HG02852 (cell line): Measurements from ENCODE around the gene SLC25A6.
"Not testable (repeated sequence)": the region's sequence is repeated elsewhere in the genome, so short reads cannot be mapped to it uniquely, and the experiment has no call there.

Experiments
- ATAC-seq: cut with Tn5 transposase; IDR thresholded peaks from one replicate; pipeline ENCODE4 v1.9.1; 2021; ENCODE audit warnings: mild to moderate bottlenecking, moderate library complexity; ENCODE audit not compliant: unreplicated experiment

Gene SLC25A6

DNA sequence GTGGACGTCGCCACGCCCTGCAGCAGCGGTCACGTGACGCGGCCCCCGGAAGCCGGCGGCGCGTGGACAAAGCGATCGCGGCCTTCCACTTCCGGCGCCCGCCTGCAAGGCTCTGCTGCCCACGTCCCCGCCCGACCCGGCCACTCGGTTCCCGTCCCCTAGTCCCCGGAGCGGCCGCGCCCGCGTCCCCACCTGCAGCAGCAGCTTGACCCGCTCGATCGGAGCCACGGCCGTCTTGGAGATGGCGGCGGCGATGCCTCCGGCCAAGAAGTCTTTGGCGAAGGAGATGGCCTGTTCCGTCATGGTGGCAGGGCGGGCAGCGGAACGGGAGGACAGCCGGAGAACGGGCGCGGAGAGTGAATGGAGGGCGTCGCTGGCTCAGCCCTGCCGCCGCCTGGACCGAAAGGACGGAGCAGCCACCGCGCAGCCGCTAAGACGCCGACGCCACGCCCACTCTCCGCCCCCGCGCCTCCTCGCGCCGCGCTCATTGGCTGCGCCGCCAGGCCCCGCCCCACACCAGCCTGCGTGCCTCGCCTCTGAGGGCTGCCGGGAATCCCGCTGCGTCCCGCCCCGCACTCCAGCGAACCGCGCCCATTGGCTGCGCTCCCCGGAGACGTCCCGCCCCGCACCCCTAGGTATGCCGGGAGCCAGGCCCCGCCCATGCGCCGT, at the start of gene SLC25A6:
TSS of gene SLC25A6 (minus strand) at position 407 of the 669 bp plus-strand sequence. CDS start at position 303, 104 bp downstream.
- ATAC-seq: peak; percentile 92

DNA sequence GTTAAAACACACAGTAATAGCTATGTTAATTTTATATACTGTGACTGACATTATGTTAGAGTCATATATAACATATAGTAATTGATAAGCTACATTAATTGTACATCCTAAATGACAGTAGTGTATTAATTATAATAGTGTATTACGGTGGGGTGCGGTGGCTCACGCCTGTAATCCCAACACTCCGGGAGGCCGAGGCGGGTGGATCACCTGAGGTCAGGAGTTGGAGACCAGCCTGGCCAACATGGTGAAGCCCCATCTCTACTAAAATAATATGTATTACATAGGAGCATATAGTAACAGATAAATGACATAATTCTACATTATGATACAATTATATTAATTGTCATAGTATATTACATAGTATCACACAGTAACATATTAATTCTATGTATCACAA, 48.6 kb upstream of the SLC25A6 start:
- ATAC-seq: no peak

DNA sequence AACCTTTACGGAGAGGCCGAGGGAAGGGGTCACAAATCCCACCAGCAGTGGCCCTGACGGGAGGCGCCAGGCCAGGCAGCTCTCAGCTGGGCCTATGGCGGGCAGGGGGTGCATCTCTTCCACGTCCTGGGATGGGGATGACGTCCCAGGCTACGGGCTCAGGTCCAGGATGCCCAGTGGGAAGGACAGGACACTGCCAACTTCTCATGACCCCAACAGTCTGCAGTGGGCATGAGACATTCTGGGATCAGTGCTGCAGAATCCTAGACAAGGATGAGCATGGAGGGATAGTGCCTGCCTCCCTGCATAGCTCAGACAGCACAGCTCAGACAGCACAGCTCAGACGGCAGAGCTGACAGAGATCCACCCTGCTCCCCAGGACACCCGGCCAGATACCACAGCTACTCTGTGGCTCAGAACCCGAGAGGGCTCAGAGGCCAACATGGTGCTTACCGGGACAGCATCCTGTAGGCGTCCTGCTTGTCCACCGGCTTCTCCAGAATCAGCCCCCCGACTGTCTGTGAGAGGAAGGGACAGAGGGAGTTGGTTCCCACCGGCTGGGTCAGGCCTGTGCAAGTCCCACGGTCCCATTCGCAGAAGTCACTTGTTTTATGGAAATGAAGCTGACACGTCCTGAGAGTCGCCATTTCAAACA, 43.5 kb upstream of the SLC25A6 start:
- no peak for ATAC-seq

DNA sequence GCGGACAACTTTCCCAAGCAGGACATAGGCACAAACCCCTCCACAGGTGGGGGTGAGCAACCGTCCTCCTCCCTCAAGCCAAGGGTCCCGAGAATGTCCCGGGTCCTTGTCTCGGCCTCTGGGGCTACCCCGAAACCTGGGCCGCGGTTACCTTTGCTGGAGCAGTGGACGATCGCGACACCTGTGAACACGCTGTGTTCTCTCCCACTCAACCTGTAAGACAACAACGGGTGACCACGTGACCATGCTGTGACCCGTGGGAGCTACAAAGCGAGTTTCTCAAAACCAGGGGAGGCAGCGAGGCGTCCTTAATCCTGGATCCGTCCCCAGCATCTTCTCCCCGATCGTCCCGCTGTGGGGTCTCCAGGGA, 42.9 kb upstream of the SLC25A6 start:
- no peak for ATAC-seq

DNA sequence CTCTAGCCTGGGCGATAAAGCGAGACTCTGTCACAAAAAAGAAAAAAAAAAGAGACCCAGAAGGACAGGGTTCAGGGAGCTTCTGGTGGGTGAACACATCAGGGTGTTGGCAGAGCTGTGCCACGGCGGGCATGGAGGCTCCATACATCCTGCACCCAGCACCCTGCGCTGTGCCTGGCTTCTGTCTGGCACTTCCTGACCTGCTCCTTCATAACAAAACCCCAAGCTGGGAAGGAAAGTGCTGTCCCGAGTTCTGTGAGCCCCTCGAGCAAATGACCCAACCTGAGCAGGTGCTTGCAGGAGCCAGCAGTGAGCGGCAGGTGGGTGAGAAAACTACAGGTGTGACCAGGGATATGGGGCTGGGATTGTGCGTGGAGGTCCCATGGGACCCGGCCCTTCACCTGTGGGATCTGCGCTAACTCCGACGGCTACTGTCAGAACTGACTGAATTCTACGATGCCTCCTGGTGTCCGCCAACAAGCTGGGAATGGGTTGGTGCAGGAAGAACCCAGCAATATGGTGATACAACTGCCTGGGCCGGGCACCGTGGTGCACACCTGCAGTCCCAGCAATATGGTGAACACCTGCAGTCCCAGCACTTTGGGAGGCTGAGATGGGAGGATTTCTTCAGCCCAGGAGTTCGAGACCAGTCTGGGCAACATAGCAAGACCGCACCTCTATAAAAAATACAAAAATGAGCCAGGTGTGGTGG, 41.9 kb upstream of the SLC25A6 start:
- ATAC-seq: no peak

DNA sequence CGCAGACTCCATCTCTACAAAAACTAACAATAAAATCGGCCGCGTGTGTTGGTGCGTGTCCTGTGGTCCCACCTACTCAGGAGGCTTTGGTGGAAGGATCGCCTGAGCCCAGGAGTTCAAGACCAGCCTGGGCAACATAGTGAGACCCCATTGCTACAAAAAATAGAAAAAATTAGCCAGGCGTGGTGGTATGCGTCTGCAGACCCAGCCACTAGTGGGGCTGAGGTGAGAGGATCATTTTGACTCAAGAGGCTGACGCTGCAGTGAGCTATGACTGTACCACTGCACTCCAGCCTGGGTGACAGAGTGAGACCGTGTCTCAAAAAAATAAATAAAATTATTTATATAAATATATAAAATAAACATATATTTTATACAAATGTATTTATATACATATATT, 38.5 kb upstream of the SLC25A6 start:
- ATAC-seq: no peak

DNA sequence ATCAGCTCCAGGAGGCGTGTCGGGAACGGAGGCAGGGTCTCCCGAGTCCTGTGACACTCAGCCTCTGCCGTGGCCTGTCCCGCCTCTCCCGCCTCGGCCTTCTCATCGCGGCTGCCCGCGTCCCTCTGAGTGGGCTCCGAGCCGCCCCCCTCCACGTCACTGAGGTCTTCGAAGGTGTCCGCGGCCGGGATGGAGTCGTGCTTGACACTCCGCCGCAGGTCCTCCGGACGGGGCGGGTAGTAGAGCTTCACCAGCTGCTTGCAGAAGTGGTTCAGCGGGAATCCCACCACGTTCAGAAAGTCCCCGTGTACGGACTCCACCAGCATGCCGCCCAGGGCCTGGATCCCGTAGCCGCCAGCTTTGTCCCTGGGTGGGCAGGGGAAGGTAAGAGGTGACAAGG, 35.8 kb upstream of the SLC25A6 start:
- ATAC-seq: no peak

DNA sequence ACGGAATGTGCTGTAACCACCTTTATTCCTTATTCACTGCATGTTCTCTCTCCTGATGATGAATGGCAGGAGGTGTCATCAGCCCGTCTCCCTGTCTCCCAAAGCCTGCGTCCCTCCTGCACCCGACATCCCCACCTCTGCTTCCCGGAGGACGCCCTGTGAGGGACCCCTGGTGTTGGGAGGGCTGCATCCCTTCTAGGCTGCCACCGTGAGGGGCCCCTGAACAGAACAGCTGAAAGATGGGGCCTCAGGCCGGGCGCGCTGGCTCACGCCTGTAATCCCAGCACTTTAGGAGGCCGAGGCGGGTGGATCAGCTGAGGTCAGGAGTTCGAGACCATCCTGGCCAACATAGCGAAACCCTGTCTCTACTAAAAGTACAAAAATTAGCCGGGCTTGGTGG, 34.4 kb upstream of the SLC25A6 start:
- not testable (repeated sequence) for ATAC-seq

DNA sequence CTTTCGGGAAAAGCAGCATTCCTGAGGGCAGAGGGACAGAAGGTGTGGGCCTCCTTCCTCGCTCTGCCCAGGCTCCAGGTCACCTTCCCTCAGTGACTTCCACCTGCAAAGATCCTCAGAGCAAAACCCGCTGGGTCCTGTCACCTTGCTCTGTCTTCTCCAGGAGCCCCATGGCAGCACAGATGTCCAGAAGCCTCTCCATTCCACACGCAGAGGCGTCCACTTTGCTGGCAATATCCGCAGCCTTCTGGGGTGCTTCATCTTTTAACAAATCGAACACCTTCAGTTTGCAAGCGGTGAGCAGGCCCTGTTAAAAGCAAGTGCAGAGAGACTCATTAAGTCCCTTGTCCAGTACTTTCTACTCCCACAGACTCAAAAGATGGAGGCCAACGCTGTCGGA, 33.5 kb upstream of the SLC25A6 start:
- no peak for ATAC-seq

DNA sequence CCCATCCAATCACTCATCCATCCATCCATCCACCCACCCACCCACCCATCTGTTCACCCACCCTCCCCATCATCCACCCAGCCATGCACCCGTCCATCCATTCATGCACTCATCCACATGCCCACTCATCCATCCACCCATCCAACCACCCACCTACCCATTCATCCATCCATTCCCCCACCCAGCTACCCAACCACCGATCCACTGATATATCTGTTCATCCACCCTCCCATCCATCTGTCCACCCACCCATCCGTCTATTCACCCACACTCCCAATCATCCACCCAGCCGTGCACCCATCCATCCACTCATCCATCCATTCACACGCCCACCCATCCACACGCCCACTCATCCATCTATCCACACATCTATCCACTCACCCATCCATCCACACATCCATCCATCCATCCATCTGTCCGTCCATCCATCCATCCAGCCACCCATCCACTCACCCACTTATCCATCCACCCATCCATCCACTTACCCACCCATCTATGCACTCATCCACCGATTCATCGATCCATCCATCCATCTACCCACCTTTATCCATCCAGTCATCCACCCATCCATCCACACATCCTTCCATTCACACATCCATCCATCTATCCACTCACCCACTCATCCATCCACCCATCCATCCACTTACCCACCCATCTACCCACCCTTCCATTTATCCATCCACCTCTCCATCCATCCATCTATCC, 32.4 kb upstream of the SLC25A6 start:
- ATAC-seq: no peak

DNA sequence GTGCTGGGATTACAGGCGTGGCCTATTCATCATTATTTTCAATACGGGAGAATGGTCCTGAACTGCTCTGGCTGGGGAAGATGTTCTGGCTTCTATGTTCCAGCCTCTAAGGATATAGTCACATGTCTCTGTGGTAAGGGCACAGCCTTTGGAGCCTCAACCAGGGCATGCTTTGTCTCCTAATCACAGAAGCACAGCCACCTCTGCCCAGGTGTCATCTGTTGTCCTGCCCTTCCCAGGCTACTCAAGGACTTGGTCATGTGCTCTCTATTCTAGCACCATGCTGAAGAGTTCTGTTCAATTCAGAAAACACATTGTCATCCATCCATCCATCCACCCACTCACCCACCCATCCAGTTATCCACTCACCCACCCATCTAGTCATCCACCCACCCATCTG, 31.3 kb upstream of the SLC25A6 start:
- ATAC-seq: no peak

DNA sequence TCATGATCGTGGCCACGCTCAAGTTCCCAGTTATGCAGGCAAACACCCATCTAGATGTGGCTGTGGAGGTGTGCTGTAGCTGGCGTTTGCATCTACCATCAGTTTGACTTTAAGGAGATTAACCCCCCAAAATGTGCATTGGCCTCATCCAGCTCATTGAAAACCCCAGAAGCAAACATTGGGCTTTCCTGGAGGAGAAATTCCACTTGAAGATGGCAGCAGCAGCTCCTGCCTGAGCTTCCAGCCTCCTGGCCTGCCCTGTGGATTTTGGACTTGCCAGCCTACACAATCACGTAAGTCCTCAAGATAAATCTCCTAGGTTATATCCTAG, 30.2 kb upstream of the SLC25A6 start:
- ATAC-seq: no peak

DNA sequence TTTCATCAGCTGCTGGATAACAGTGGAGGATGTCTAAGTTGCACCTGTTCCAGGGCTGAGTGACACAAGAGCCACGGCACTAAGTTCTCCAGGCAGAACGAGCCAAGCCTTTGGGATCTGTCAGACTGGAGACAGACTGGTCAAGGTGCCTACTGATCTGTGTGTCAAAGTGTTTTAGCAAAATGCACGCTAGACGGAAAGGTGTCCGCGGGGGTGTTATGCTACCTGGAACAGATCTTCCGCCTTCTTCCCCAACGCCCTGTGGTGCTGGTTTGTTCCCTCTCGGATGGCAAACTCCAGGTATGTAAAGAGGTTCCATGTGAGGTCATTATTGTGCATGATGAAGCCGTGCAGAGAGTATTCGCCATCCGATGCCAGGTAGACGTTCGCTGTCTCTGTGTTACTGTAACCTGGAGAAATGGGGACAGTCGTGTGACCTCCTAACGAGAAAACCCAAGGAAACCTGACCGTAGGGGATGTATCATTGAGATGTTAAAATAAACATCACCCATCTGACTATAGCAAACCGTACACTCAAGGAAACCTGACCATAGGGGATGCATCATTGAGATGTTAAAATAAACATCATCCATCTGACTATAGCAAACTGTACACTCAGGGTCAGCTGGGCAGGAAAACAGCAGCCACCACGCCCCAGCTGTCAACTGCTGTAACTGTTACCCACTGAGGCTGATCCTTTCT, 29.7 kb upstream of the SLC25A6 start:
- ATAC-seq: no peak

DNA sequence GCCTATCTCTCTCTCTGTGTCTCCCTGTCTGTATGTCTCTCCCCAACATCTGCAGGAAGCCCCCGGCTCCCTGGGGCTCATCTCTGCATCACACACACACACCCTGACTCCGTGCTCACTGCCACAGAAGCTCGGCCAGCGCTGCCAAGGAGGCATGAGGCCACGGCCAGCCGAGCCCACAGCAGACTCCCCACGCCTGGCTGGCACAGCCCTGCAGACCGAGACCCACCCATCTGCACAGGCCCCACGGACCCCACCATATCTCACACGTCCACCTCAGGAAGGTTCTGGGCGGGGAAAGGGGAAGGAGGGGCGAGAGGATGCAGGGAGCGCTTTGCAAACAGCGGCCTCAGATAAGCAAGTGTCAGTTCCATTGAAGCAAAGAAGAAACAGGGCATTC, 28.5 kb upstream of the SLC25A6 start:
- ATAC-seq: no peak

DNA sequence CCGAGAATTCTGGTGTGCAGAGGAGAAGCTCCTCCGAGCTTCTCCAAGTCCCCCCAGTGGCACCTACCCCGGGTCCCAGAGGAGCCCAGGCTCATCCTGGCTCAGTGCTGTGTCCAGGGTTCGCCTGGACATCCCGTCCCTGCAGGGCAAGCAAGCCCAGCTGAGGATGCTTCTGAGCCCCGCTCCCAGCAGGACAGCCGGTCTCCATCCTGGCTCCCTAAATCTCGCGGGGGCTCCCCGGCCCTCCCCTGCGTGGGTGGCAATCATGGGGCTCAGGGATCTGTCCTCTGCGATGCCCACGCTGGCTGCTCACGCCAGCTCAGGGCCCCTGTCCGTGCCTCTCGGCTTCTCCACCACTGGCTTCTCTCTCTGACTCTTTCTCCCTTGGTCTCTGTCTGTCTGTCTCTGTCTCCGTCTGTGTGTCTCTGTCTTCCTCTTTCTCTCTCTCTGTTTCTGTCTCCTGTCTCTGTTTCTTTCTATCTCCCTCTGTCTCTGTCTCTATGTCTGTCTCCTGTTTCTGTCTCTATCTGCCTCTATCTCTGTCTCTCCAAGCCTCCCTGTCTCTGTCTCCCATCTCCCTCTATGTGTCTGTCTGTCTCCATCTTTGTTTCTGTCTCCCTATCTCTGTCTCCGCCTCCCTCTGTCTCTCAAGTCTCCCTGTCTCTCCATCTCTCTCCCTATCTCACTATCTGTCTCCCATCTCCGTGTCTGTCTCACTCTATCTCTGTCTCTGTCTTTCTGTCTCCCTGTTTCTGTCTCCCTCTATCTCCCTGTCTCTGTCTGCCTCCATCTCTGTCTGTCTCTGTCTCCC, 27.8 kb upstream of the SLC25A6 start:
- ATAC-seq: no peak

DNA sequence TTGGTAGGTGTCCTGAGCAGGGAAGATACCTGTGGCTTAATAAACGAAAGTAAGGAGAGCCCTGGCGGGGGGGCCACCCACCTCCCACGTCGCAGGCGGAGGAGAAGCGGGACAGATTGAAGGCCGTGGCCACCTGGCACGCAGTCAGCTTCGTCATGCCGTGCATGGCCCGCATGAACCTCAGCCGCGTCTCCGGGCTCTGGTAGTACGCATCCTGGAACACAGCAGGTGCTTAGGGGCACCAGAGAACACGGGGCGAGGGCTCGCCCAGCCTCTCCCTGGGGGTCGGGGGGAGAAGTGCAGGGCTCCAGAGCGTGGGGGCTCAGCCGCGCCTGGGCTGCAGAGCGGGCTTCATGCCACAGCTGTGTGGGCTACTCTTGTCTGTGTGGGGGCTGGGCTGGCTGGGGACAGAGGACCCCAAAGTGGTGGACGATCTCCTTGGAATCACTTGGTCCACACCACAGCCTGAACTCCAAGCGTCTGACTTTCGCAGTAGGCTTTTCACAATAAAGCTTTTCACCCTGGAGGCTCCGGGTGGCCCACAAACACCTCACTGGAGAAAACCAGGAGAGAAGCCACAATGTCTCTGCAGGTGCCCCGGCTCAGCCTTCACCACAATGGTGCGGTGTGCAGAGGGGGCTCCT, 27.1 kb upstream of the SLC25A6 start:
- no peak for ATAC-seq

DNA sequence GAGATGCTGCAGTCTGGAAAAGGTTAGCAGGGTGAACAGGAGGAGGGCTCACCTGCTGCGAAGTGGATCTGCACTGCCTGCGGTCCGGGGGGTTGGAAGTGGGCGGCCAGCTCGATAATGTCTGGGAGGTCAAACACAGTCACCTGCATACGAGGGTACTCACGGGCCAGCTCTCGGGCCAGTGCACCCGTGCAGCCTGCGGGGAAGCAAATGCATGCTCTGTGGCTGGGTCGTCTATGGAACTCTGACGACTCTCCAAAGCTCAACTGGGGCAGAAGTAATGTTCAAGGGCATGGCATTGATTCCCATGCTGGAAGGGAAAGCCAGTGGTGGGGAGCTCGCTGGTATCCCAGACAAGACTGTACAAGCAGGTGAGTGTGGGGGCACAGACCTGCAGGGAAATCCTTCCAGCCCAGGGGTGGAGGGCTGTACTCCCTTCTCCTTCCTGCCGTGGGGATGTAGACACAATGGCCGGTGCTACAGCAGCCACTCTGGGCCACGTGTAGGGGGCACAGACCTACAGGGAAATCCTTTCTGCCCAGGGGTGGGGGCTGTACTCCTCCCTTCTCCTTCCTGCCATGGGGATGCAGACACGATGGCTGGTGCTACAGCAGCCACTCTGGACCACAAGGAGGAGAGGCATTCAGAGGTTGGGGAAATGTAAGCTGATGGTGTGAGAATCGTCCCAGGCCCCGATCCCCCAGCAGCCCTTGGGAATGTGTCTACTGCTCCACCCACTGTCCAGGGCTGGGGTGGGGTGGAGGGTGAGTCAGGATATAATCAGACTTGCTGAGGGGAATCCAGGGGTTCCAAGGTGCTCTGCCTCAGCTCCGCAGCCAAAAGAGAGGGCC, 26.2 kb upstream of the SLC25A6 start:
- ATAC-seq: no peak

DNA sequence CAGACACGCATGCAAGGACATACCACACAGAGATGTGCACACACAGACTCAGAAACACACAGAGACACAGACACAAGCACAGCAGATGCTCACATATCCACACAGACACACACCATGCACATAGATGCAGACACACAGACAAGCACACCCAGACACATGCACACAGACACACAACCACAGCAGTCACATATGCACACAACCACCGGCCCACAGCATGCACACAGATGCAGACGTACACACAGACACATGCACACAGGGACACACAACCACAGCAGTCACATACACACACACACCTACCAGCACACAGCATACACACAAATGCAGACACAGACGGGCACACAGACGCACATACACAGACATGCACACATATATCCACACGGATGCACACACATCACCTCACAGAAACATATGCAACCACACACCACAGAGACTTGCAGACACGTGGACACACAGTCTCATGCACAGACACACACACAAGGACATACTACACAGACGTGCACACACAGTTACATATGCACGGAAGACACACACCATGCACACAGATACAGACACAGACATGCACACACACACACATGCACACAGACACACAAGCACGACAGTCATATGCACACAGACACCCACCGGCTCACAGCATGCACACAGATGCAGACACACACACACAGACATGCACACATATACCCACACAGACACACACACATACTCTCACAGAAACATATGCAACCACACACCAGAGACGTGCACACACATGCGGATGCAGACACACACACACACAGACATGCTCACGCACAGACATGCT, 25.2 kb upstream of the SLC25A6 start:
- ATAC-seq: no peak
